AG04450 (cell line): Measurements from ENCODE around the gene OTUD5. TPM values are rescaled to one million over a fixed set of nuclear protein-coding genes. Genes with fewer than 3 reads are reported as not detected.

Experiments used
- CTCF ChIA-PET: fragments of 300-600, 350-600 bp; formaldehyde crosslinking; extraction: SDS; loops from one replicate; lab custom pipeline; 2022; ENCODE audit warnings: antibody characterized with exemption, inconsistent platforms; lab: Charles Lee
- POLR2A ChIA-PET: fragments of 350-600 bp; formaldehyde crosslinking; extraction: SDS; loops from one replicate; lab custom pipeline; 2021; ENCODE audit warnings: antibody characterized with exemption, inconsistent platforms; lab: Yijun Ruan, JAX
- DNase-seq: peaks from one replicate; pipeline ENCODE4 v3.0.0-alpha.2; 2011; ENCODE audit warnings: low read depth, low spot score
- H3K27ac ChIP-seq: one replicate; pipeline ENCODE4 v1.5.1; 2012; ENCODE audit warnings: low read depth, low read length, control low read depth
- H3K27me3 ChIP-seq: one replicate; pipeline ENCODE4 v1.6.0; 2012; ENCODE audit warnings: low read length; ENCODE audit not compliant: control insufficient read depth, insufficient read depth
- H3K4me3 ChIP-seq: 2 replicates; pipeline ENCODE4 v1.5.1; 2011; ENCODE audit warnings: mild to moderate bottlenecking, low read depth, low read length, control low read depth
- H3K9me3 ChIP-seq: 2 replicates; pipeline ENCODE4 v1.5.1; 2012; ENCODE audit warnings: low read length; ENCODE audit not compliant: control insufficient read depth, insufficient read depth
- CTCF ChIP-seq: IDR thresholded peaks from 2 replicates; pipeline ENCODE4 v1.5.1; 2011; ENCODE audit warnings: low read depth, low read length, control low read depth, inconsistent platforms
- polyA plus RNA-seq: library from polyadenylated mRNA; depleted of rRNA; stranded (reverse); fragments of >200 nt; gene quantifications from 2 replicates; pipeline ENCODE4 v1.2.3, GENCODE V29; 2011

The OTUD5 gene
- polyA plus RNA-seq, 1 experiment, result 52.0 TPM

- ChIA-PET CTCF (no interaction called here), POLR2A (interaction anchor here (0.5 kb wide), 1 partner anchor 137 kb away, joined by 7 read pairs; no protein-coding TSS in a partner anchor)
- DNase-seq, result no peak
- no peak for TF ChIP-seq CTCF
- no peaks in the 10 kb centered on the region for H3K9me3 ChIP-seq
- no peak overlapping the region for H3K27ac ChIP-seq
- H3K27me3 ChIP-seq, result no peaks in the 10 kb centered on the region
- no peak overlapping the region for H3K4me3 ChIP-seq
These were observed 37.3 kb downstream of the OTUD5 start for GRCh38 chrX:48919947-48920717.

- Histone ChIP-seq H3K27me3 (no peaks in the 10 kb centered on the region), H3K4me3 (peak overlapping the region; percentile 60), H3K27ac (peak overlapping the region; percentile 31), H3K9me3 (no peaks in the 10 kb centered on the region)
- ChIA-PET CTCF (no interaction called here), POLR2A (interaction anchor here (0.5 to 0.6 kb wide), 2 partner anchors 83 to 137 kb away, joined by 3 to 7 read pairs; partner anchors contain the start of gene GRIPAP1)
- TF ChIP-seq CTCF, result no peak
- no peak for DNase-seq
These were observed 38.0 kb downstream of the OTUD5 start for GRCh38 chrX:48919360-48919841.

- no peak for DNase-seq
- TF ChIP-seq CTCF, result no peak
- no peaks in the 10 kb centered on the region for H3K27me3 ChIP-seq
- peak within 1 kb of the TSS; percentile 31 for H3K27ac ChIP-seq
- peak within 1 kb of the TSS; percentile 60 for H3K4me3 ChIP-seq
- no peaks in the 10 kb centered on the region for H3K9me3 ChIP-seq
- POLR2A ChIA-PET, result interaction anchor here (0.6 kb wide), 1 partner anchor 83 kb away, joined by 3 read pairs; the partner anchor contains the start of gene GRIPAP1
- CTCF ChIA-PET, result no interaction called here
These were observed 38.6 kb downstream of the OTUD5 start, which contains the start of gene PIM2 for GRCh38 chrX:48918643-48919340. TSS of gene PIM2 (minus strand) at chrX:48919024. CDS start at chrX:48918834, 190 bp downstream.

- POLR2A ChIA-PET, result interaction anchor here (0.6 kb wide), 1 partner anchor 125 kb away, joined by 3 read pairs; the partner anchor contains the start of gene TFE3
- CTCF ChIA-PET, result no interaction called here
These were observed 39.1 kb downstream of the OTUD5 start for GRCh38 chrX:48918301-48918642.

More at GRCh38 chrX:48918301-48918642, 39.1 kb downstream of the OTUD5 start:
- Histone ChIP-seq H3K27me3 (no peaks in the 10 kb centered on the region), H3K27ac (no peak overlapping the region), H3K4me3 (peak overlapping the region; percentile 60), H3K9me3 (no peaks in the 10 kb centered on the region)
- no peak for DNase-seq
- TF ChIP-seq CTCF, result no peak
